ENCODE measurements around the gene PFKP.

DNA sequence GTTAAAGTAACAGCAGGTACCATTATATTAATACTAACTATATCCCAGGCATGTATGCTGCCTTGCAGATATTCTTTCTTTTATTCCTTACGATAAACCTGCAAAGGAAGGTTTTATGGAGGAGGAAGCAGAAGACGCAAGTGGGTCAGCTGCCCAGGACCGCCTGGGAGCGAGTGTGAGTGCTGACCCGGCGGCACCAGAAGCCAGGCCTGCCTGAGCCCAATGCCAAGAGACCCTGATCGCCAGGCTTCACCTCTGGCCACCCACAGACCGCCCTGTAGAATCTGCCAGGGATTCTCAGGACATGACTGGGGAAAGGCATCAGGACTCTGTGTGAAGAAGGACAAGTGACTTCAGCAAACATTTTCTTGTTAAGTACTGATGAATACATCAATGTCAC is 78.9 kb downstream of the PFKP start:
- TF ChIP-seq CTCF (IDR thresholded peaks at IDR 0.05), result no peak
- TF ChIP-seq POLR2A (IDR thresholded peaks at IDR 0.05), result no peak
